ENCODE data around the gene TRPV4.

DNA sequence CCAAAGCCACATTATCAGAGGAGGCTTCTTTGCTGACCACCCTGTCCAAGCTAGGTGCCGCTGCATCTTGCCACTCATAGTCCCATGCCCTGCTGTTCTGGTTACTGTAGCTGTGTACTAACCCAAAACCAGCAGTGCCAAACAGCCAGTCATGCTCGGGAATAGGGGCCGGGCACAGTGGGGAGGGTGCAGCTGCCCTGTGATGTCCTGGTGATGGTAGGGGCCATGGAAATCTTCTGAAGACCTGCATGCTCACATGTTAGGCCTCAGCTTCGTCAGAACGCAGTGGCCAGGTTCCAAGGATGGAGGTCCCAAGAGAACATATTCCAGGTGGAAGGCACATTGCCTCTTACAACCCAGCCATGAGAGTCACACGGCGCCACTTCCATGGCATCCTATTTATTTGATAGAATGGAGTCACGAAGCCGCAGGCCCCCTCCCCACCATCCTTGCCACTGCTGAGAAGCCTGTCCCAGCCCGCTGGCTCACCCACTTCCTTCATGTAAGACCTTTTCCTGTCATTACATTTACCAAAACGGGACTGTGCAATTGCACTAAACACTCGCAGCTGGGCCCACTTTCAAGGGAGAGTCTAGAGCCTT is 71.0 kb downstream of the TRPV4 start:
- TF ChIP-seq, protein P1, sequence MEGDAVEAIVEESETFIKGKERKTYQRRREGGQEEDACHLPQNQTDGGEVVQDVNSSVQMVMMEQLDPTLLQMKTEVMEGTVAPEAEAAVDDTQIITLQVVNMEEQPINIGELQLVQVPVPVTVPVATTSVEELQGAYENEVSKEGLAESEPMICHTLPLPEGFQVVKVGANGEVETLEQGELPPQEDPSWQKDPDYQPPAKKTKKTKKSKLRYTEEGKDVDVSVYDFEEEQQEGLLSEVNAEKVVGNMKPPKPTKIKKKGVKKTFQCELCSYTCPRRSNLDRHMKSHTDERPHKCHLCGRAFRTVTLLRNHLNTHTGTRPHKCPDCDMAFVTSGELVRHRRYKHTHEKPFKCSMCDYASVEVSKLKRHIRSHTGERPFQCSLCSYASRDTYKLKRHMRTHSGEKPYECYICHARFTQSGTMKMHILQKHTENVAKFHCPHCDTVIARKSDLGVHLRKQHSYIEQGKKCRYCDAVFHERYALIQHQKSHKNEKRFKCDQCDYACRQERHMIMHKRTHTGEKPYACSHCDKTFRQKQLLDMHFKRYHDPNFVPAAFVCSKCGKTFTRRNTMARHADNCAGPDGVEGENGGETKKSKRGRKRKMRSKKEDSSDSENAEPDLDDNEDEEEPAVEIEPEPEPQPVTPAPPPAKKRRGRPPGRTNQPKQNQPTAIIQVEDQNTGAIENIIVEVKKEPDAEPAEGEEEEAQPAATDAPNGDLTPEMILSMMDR (IDR thresholded peaks at IDR 0.05) = no peak
- TF ChIP-seq EZH2 (IDR thresholded peaks at IDR 0.05) (no peak), EZH2phosphoT487 (IDR thresholded peaks at IDR 0.05) (no peak)

Data from neural progenitor cell (in vitro differentiated cells).